Epithelial cell of esophagus (primary cell): ENCODE data around the gene COMMD1.

ENCODE experiments used
- DNase-seq: peaks from one replicate; pipeline ENCODE4 v3.0.0; 2010; ENCODE audit warnings: low read depth
- H3K4me3 ChIP-seq: 2 replicates; pipeline ENCODE4 v1.5.1; 2011; ENCODE audit warnings: mild to moderate bottlenecking, low read length, control low read depth
- CTCF ChIP-seq: IDR thresholded peaks from 2 replicates; pipeline ENCODE4 v1.5.1; 2011; ENCODE audit warnings: low read depth, mild to moderate bottlenecking, low read length, control low read depth, inconsistent platforms; ENCODE audit not compliant: insufficient read depth; ENCODE audit errors: missing control alignments

The COMMD1 gene

DNA sequence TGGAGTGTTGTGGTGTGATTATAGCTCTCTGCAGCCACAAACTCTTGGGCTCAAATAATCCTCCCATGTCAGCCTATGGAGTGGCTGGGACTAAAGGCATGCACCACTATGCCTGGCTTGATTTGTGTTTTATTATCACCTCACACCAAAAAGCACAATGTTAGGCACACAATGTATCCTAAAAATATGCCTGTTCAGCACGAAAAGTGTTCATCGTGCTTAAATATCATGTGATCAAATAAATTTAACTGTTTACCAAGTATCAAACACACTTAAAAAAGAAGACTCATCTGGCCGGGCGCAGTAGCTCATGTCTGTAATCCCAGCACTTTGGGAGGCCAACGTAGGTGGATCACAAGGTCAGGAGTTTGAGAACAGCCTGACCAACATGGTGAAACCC lies 22.6 kb upstream of the COMMD1 start:
- DNase-seq = no peak
- H3K4me3 ChIP-seq = no peak overlapping the region
- TF ChIP-seq CTCF = no peak

- no peak for TF ChIP-seq CTCF
- DNase-seq = no peak
- H3K4me3 ChIP-seq = peak overlapping the region; percentile 1
These were observed 19.4 kb upstream of the COMMD1 start for GRCh38 chr2:61885896-61886603.

- DNase-seq = peak; percentile 53
- TF ChIP-seq CTCF = no peak
- peak overlapping the region; percentile 96 for H3K4me3 ChIP-seq
These were observed 17.7 kb upstream of the COMMD1 start for GRCh38 chr2:61887717-61888266.

- peak; percentile 82 for DNase-seq
- peak within 1 kb of the TSS; percentile 96 for H3K4me3 ChIP-seq
- TF ChIP-seq CTCF = no peak
These were observed 17.0 kb upstream of the COMMD1 start, which contains the start of gene CCT4 for GRCh38 chr2:61888267-61889055. Gene CCT4 (minus strand): TSS chr2:61888656. CDS start chr2:61888507, 149 bp downstream.

GRCh38 chr2:61898810-61899209 lies 6.7 kb upstream of the COMMD1 start:
- TF ChIP-seq CTCF = peak; percentile 65
- H3K4me3 ChIP-seq = no peak overlapping the region
- DNase-seq = peak; percentile 44

GRCh38 chr2:61900281-61900680 lies 5.2 kb upstream of the COMMD1 start:
- H3K4me3 ChIP-seq = no peak overlapping the region
- TF ChIP-seq CTCF = no peak
- no peak for DNase-seq
